HepG2 (cell line): ENCODE measurements around the gene HDAC4. TPM values are rescaled to one million over a fixed set of nuclear protein-coding genes. Genes with fewer than 3 reads are reported as not detected.

ENCODE experiments used
- ARNTL ChIP-seq: sonication (generic); formaldehyde crosslinking; IDR thresholded peaks from 2 replicates; pipeline ENCODE4 v1.4.0; 2020; ENCODE audit warnings: mild to moderate bottlenecking, missing genetic modification reagents
- BCL6 ChIP-seq: IDR thresholded peaks from 2 replicates; pipeline ENCODE4 v1.6.1; 2016; ENCODE audit warnings: missing genetic modification reagents, missing compliant biosample characterization
- FOXP1 ChIP-seq, 2 experiments: fragments of 450-650 bp in 1 of 2; IDR thresholded peaks; 2 replicates each; pipeline ENCODE4 v1.6.1; 2017 to 2018; ENCODE audit warnings: antibody characterized with exemption in 1 of 2
- JARID2 ChIP-seq: sonication (generic); formaldehyde crosslinking; IDR thresholded peaks from 2 replicates; pipeline ENCODE4 v1.8.1; 2023; ENCODE audit warnings: missing genetic modification reagents, inconsistent platforms; ENCODE audit not compliant: insufficient replicate concordance
- MED8 ChIP-seq: sonication (generic); formaldehyde crosslinking; IDR thresholded peaks from 2 replicates; pipeline ENCODE4 v1.8.1; 2023; ENCODE audit warnings: mild to moderate bottlenecking, missing genetic modification reagents; ENCODE audit not compliant: insufficient replicate concordance
- MXD4 ChIP-seq: IDR thresholded peaks from 2 replicates; pipeline ENCODE4 v1.6.1; 2016; ENCODE audit warnings: mild to moderate bottlenecking, missing biosample characterization, missing genetic modification reagents
- POLR2AphosphoS2 ChIP-seq: IDR thresholded peaks from 2 replicates; pipeline ENCODE4 v1.6.1; 2011; ENCODE audit warnings: low read depth, low read length, improper control_type of control experiment
- RELA ChIP-seq: sonication (generic); formaldehyde crosslinking; IDR thresholded peaks from 2 replicates; pipeline ENCODE4 v1.4.0; 2020; ENCODE audit warnings: missing genetic modification reagents
- RFX5 ChIP-seq: IDR thresholded peaks from 2 replicates; pipeline ENCODE4 v1.6.1; 2011; ENCODE audit warnings: low read depth, low read length, improper control_type of control experiment
- TBP ChIP-seq: sonication (generic); formaldehyde crosslinking; IDR thresholded peaks from 2 replicates; pipeline ENCODE4 v1.5.0; 2020; ENCODE audit warnings: missing genetic modification reagents
- ZBTB1 ChIP-seq: sonication (generic); formaldehyde crosslinking; IDR thresholded peaks from 2 replicates; pipeline ENCODE4 v1.4.0; 2020; ENCODE audit warnings: missing genetic modification reagents, borderline replicate concordance
- ZNF101 ChIP-seq: sonication (generic); formaldehyde crosslinking; IDR thresholded peaks from 2 replicates; pipeline ENCODE4 v1.4.0; 2020; ENCODE audit warnings: mild to moderate bottlenecking, low read depth, missing genetic modification reagents, borderline replicate concordance
- ZNF12 ChIP-seq: sonication (generic); formaldehyde crosslinking; IDR thresholded peaks from 2 replicates; pipeline ENCODE4 v1.5.0; 2020; ENCODE audit warnings: missing genetic modification reagents
- ZNF143 ChIP-seq: sonication (generic); formaldehyde crosslinking; IDR thresholded peaks from 2 replicates; pipeline ENCODE4 v1.4.0; 2020; ENCODE audit warnings: missing genetic modification reagents
- ZNF883 ChIP-seq: sonication (generic); formaldehyde crosslinking; IDR thresholded peaks from 2 replicates; pipeline ENCODE4 v1.5.1; 2020; ENCODE audit warnings: mild to moderate bottlenecking, missing genetic modification reagents; ENCODE audit errors: not compliant biosample characterization
- polyA plus RNA-seq, 8 experiments: library from polyadenylated mRNA; depleted of rRNA in 3 of 8; stranded (reverse) in 7 of 8; unstranded in 1 of 8; fragments of >200 nt; fragmentation: Illumina TruSeq in 4 of 8; extraction: Trizol in 4 of 8; gene quantifications; 2 replicates each; pipeline versions ENCODE4 v1.2.1 to v1.2.3, GENCODE V29; 2011 to 2016; ENCODE audit warnings: low read depth in 4 of 8, missing spikeins in 1 of 8, mixed read lengths in 1 of 8; ENCODE audit not compliant: insufficient read depth in 1 of 8
- total RNA-seq, 5 experiments: library from RNA; depleted of rRNA; stranded (reverse); fragments of >200 nt; fragmentation: Illumina TruSeq; extraction: Trizol; gene quantifications; 2 replicates each; pipeline ENCODE4 v1.2.3, GENCODE V29; 2016; ENCODE audit warnings: low read depth in 1 of 5
- TF ChIP-seq, protein P1 (sequence below): sonication (generic); formaldehyde crosslinking; IDR thresholded peaks from 2 replicates; pipeline ENCODE4 v1.9.0; 2021; ENCODE audit warnings: missing genetic modification reagents, mild to moderate bottlenecking, borderline replicate concordance
- TF ChIP-seq, protein P2 (sequence below): IDR thresholded peaks from 2 replicates; pipeline ENCODE4 v1.6.1; 2016; ENCODE audit warnings: low read depth
- TF ChIP-seq, protein P3 (sequence below): IDR thresholded peaks from 2 replicates; pipeline ENCODE4 v1.6.1; 2016; ENCODE audit warnings: low read depth, borderline replicate concordance
- TF ChIP-seq, protein P4 (sequence below): sonication (generic); formaldehyde crosslinking; IDR thresholded peaks from 2 replicates; pipeline ENCODE4 v1.8.1; 2023; ENCODE audit warnings: mild to moderate bottlenecking, missing genetic modification reagents
- TF ChIP-seq, protein P5 (sequence below): sonication (generic); formaldehyde crosslinking; IDR thresholded peaks from 2 replicates; pipeline ENCODE4 v1.9.0; 2022; ENCODE audit warnings: missing genetic modification reagents, mild to moderate bottlenecking, borderline replicate concordance
- TF ChIP-seq, protein P6 (sequence below): sonication (generic); formaldehyde crosslinking; IDR thresholded peaks from 2 replicates; pipeline ENCODE4 v1.5.0; 2020; ENCODE audit warnings: missing genetic modification reagents

The HDAC4 gene
- total and polyA plus RNA-seq, 2 of the 13 experiments (the other 11 are each of a cell fraction or from before 2014, with no cell fraction given) = 10.1 to 11.5 TPM

DNA sequence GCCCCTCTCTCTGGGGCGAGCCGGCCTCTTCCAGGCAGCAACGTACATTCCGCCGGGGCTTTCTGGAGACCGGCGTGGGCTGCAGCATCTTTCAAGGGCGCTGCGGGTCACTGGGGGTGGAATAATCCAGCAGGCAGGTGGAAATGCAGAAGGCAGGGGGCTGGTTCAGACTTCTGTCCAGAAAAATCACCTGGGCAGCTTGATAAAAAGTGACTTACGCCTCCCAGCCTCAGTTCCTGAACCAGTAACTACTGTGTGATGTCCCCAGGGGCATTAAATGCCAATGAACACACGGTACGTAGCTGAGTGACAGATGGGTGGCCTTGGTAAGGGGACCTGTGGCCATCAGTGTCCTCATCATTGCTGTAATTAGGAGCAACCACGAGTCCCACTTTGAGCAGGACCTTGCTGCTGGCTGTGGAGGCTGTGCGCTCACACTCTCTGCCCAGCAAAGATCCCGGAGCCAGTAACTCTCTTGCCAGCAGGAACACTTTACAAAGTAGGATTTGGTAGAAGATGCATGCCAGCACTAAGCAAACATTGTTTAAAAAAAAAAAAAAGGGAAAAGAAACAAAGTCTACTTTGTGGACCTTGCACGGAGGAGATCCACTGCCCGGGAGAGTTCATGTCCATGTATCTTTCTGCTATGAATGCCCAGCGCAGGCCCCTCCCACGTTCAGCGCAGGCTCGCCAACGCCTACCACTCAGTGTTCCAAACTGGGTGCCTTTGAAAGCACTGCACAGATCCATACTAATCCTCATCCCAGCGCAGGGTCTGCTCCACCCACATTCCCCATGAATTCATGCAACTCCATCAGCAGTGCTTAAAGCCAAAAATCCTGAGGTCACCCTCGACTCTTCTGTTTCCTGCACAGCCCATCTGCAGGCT lies 177.3 kb downstream of the HDAC4 start (continued):
- TF ChIP-seq, protein P1, sequence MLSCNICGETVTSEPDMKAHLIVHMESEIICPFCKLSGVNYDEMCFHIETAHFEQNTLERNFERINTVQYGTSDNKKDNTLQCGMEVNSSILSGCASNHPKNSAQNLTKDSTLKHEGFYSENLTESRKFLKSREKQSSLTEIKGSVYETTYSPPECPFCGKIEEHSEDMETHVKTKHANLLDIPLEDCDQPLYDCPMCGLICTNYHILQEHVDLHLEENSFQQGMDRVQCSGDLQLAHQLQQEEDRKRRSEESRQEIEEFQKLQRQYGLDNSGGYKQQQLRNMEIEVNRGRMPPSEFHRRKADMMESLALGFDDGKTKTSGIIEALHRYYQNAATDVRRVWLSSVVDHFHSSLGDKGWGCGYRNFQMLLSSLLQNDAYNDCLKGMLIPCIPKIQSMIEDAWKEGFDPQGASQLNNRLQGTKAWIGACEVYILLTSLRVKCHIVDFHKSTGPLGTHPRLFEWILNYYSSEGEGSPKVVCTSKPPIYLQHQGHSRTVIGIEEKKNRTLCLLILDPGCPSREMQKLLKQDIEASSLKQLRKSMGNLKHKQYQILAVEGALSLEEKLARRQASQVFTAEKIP = no peak
- no peak for TF ChIP-seq POLR2AphosphoS2
- no peak for TF ChIP-seq MED8 (CRISPR knock-in tag)
- TF ChIP-seq ZNF101 (CRISPR knock-in tag) = no peak
- no peak for TF ChIP-seq ZNF883
- TF ChIP-seq, protein P2, sequence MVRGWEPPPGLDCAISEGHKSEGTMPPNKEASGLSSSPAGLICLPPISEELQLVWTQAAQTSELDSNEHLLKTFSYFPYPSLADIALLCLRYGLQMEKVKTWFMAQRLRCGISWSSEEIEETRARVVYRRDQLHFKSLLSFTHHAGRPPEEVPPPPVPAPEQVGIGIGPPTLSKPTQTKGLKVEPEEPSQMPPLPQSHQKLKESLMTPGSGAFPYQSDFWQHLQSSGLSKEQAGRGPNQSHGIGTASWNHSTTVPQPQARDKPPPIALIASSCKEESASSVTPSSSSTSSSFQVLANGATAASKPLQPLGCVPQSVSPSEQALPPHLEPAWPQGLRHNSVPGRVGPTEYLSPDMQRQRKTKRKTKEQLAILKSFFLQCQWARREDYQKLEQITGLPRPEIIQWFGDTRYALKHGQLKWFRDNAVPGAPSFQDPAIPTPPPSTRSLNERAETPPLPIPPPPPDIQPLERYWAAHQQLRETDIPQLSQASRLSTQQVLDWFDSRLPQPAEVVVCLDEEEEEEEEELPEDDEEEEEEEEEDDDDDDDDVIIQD (CRISPR knock-in tag) = no peak; the same call in 1 of the 2 replicates
- no peak for TF ChIP-seq MXD4 (CRISPR knock-in tag)
- no peak for TF ChIP-seq RELA (CRISPR knock-in tag)
- TF ChIP-seq ZNF143 = no peak
- no peak for TF ChIP-seq ARNTL (CRISPR knock-in tag)
- TF ChIP-seq ZBTB1 (CRISPR knock-in tag) = no peak
- no peak for TF ChIP-seq JARID2 (CRISPR knock-in tag)
- TF ChIP-seq TBP = no peak
- TF ChIP-seq, protein P3, sequence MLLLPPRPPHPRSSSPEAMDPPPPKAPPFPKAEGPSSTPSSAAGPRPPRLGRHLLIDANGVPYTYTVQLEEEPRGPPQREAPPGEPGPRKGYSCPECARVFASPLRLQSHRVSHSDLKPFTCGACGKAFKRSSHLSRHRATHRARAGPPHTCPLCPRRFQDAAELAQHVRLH = peak; percentile 20; the same call in 1 of the 2 replicates
- 0 out of 2 replicates have a peak, but pooled peaks have one; percentile 55 for TF ChIP-seq ZNF12 (CRISPR knock-in tag)
- TF ChIP-seq, protein P4, sequence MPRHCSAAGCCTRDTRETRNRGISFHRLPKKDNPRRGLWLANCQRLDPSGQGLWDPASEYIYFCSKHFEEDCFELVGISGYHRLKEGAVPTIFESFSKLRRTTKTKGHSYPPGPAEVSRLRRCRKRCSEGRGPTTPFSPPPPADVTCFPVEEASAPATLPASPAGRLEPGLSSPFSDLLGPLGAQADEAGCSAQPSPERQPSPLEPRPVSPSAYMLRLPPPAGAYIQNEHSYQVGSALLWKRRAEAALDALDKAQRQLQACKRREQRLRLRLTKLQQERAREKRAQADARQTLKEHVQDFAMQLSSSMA (CRISPR knock-in tag) = no peak
- no peak; the same call in none of the 2 replicates for TF ChIP-seq BCL6 (CRISPR knock-in tag)
- TF ChIP-seq, protein P5, sequence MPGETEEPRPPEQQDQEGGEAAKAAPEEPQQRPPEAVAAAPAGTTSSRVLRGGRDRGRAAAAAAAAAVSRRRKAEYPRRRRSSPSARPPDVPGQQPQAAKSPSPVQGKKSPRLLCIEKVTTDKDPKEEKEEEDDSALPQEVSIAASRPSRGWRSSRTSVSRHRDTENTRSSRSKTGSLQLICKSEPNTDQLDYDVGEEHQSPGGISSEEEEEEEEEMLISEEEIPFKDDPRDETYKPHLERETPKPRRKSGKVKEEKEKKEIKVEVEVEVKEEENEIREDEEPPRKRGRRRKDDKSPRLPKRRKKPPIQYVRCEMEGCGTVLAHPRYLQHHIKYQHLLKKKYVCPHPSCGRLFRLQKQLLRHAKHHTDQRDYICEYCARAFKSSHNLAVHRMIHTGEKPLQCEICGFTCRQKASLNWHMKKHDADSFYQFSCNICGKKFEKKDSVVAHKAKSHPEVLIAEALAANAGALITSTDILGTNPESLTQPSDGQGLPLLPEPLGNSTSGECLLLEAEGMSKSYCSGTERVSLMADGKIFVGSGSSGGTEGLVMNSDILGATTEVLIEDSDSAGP (CRISPR knock-in tag) = no peak
- TF ChIP-seq, protein P6, sequence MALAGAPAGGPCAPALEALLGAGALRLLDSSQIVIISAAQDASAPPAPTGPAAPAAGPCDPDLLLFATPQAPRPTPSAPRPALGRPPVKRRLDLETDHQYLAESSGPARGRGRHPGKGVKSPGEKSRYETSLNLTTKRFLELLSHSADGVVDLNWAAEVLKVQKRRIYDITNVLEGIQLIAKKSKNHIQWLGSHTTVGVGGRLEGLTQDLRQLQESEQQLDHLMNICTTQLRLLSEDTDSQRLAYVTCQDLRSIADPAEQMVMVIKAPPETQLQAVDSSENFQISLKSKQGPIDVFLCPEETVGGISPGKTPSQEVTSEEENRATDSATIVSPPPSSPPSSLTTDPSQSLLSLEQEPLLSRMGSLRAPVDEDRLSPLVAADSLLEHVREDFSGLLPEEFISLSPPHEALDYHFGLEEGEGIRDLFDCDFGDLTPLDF = no peak
- TF ChIP-seq FOXP1 (IDR thresholded peaks at IDR 0.05) = no peak
- TF ChIP-seq FOXP1 (CRISPR knock-in tag; IDR thresholded peaks at IDR 0.05) = peak; percentile 19; the same call in 1 of the 2 replicates
- no peak for TF ChIP-seq RFX5
